Natural killer cell (primary cell): ENCODE results near the gene TAF6. TPM values are rescaled to one million over a fixed set of nuclear protein-coding genes. Genes with fewer than 3 reads are reported as not detected.

Source experiments
- ATAC-seq, 3 donors: fragments of 150-1000 bp in 2 of 3; fragments of 200-7000 bp in 1 of 3; cut with Tn5 transposase; 1 replicate in 1 of 3; 2 replicates in 2 of 3; pipeline ENCODE4 v1.10.0; 2021; ENCODE audit warnings: mild to moderate bottlenecking in 2 of 3, moderate library complexity in 2 of 3
- DNase-seq, 2 donors: peaks; one replicate each; pipeline versions ENCODE4 v3.0.0 to v3.0.0-alpha.2; 2013 to 2021; ENCODE audit warnings: mixed read lengths in 1 of 2
- H3K27ac ChIP-seq: one replicate; pipeline ENCODE4 v1.5.1; 2013; ENCODE audit warnings: mild to moderate bottlenecking, low read length
- H3K27me3 ChIP-seq: one replicate; pipeline ENCODE4 v1.6.1; 2013; ENCODE audit warnings: low read length; ENCODE audit not compliant: control insufficient read depth, insufficient read depth
- H3K36me3 ChIP-seq: one replicate; pipeline ENCODE4 v1.6.1; 2013; ENCODE audit warnings: low read length; ENCODE audit not compliant: control insufficient read depth, insufficient read depth
- H3K4me1 ChIP-seq: one replicate; pipeline ENCODE4 v1.6.1; 2013; ENCODE audit warnings: low read length; ENCODE audit not compliant: control insufficient read depth, insufficient read depth
- H3K4me3 ChIP-seq: one replicate; pipeline ENCODE4 v1.5.1; 2013; ENCODE audit warnings: low read length
- H3K9me3 ChIP-seq: one replicate; pipeline ENCODE4 v1.6.1; 2013; ENCODE audit warnings: low read length; ENCODE audit not compliant: control insufficient read depth, insufficient read depth
- H3K27ac Mint-ChIP-seq, 2 donors: one replicate each; pipeline ENCODE4 v1.8.0; 2022; ENCODE audit warnings: mild to moderate bottlenecking in 2 of 2, mixed read lengths in 2 of 2, moderate library complexity in 1 of 2
- H3K27me3 Mint-ChIP-seq, 2 donors: one replicate each; pipeline ENCODE4 v1.8.0; 2022; ENCODE audit warnings: low read depth in 2 of 2, mixed read lengths in 2 of 2
- H3K36me3 Mint-ChIP-seq: one replicate; pipeline ENCODE4 v1.8.0; 2022; ENCODE audit warnings: mixed read lengths
- H3K4me1 Mint-ChIP-seq, 2 donors: one replicate each; pipeline ENCODE4 v1.8.0; 2022; ENCODE audit warnings: mixed read lengths in 2 of 2
- H3K4me3 Mint-ChIP-seq: one replicate; pipeline ENCODE4 v1.8.0; 2022; ENCODE audit warnings: mild to moderate bottlenecking, moderate library complexity, mixed read lengths
- H3K9me3 Mint-ChIP-seq, 2 donors: one replicate each; pipeline ENCODE4 v1.8.0; 2022; ENCODE audit warnings: mixed read lengths in 2 of 2
- CTCF ChIP-seq: fragments of 200-600 bp; IDR thresholded peaks from one replicate; pipeline ENCODE4 v1.8.0; 2022; ENCODE audit warnings: antibody characterized with exemption
- WGBS: methylation state at CpG from one replicate; pipeline ENCODE4 v1.1.7; 2013; ENCODE audit warnings: missing lambda C conversion rate; ENCODE audit not compliant: insufficient coverage; 5-methylcytosine and 5-hydroxymethylcytosine counted together
- intact Hi-C: fragments of 100-400 bp; cut with micrococcal nuclease; formaldehyde crosslinking; loops from one replicate; pipeline ENCODE4 v1.14.2; 2022
- total RNA-seq, 4 donors: library from RNA; stranded (reverse); fragments of 120-200 nt in 1 of 4; gene quantifications; one replicate each; pipeline versions ENCODE4 v1.2.3 to v1.2.4, GENCODE V29; 2013 to 2022

The TAF6 gene
- total RNA-seq, 3 donors from 2014 or later (not counting 1 experiment from before 2014, with no cell fraction given), result 42.2 to 56.8 (median 47.9) TPM

- H3K9me3 ChIP-seq, result no peaks in the 10 kb centered on the region
- Mint-ChIP-seq H3K36me3 (no peaks in the 10 kb centered on the region), H3K27me3 (no peaks in the 10 kb centered on the region), H3K9me3 (no peaks in the 10 kb centered on the region), H3K4me1 (peaks cover 22 to 39% of the 10 kb centered on the region in 2 donors), H3K4me3 (no peak overlapping the region), H3K27ac (no peak overlapping the region)
- DNase-seq (no peak), ATAC-seq (no peak)
- 92% methylated on average over 30 of the region's 30 CpGs for WGBS
- H3K27ac ChIP-seq, result no peak overlapping the region
- no peak for TF ChIP-seq CTCF
- no peaks in the 10 kb centered on the region for H3K27me3 ChIP-seq
- intact Hi-C loops, result no loop called here
- H3K36me3 ChIP-seq, result peaks cover 33% of the 10 kb centered on the region
- no peak overlapping the region for H3K4me3 ChIP-seq
- H3K4me1 ChIP-seq, result peaks cover 41% of the 10 kb centered on the region
Observed at GRCh38 chr7:100154651-100155491, 35.7 kb upstream of the TAF6 start.

- Mint-ChIP-seq H3K27me3 (no peaks in the 10 kb centered on the region), H3K9me3 (no peaks in the 10 kb centered on the region), H3K4me1 (peaks cover 27 to 46% of the 10 kb centered on the region in 2 donors), H3K36me3 (no peaks in the 10 kb centered on the region), H3K4me3 (no peak overlapping the region), H3K27ac (peak overlapping the region in 1 of 2 donors; percentile 13)
- H3K4me3 ChIP-seq, result no peak overlapping the region
- no peak overlapping the region for H3K27ac ChIP-seq
- intact Hi-C loops, result no loop called here
- no peak for TF ChIP-seq CTCF
- 81% methylated on average over 11 of the region's 16 CpGs for WGBS
- peaks cover 33% of the 10 kb centered on the region for H3K36me3 ChIP-seq
- H3K27me3 ChIP-seq, result no peaks in the 10 kb centered on the region
- peaks cover 45% of the 10 kb centered on the region for H3K4me1 ChIP-seq
- ATAC-seq, result no peak
- no peaks in the 10 kb centered on the region for H3K9me3 ChIP-seq
- no peak for DNase-seq
Observed at GRCh38 chr7:100153708-100154535, 34.8 kb upstream of the TAF6 start.

- peaks cover 35 to 54% of the 10 kb centered on the region in 2 donors for H3K4me1 Mint-ChIP-seq
- intact Hi-C loops, result no loop called here
- no peak for TF ChIP-seq CTCF
Observed at GRCh38 chr7:100152937-100153666, 33.9 kb upstream of the TAF6 start.

More at GRCh38 chr7:100152937-100153666, 33.9 kb upstream of the TAF6 start:
- DNase-seq (no peak), ATAC-seq (no peak)
- H3K9me3 ChIP-seq, result no peaks in the 10 kb centered on the region
- peak overlapping the region; percentile 13 to 49 for H3K27ac Mint-ChIP-seq
- no peaks in the 10 kb centered on the region for H3K36me3 Mint-ChIP-seq
- H3K9me3 Mint-ChIP-seq, result no peaks in the 10 kb centered on the region
- 97% methylated on average over 16 of the region's 18 CpGs for WGBS
- H3K27ac ChIP-seq, result no peak overlapping the region
- H3K4me3 ChIP-seq, result no peak overlapping the region
- H3K4me3 Mint-ChIP-seq, result no peak overlapping the region
- no peaks in the 10 kb centered on the region for H3K27me3 ChIP-seq
- peaks cover 45% of the 10 kb centered on the region for H3K4me1 ChIP-seq
- H3K27me3 Mint-ChIP-seq, result no peaks in the 10 kb centered on the region
- peaks cover 33% of the 10 kb centered on the region for H3K36me3 ChIP-seq
